T-helper 1 cell treated with Interleukin-12 subunit alpha and Interleukin-12 subunit beta and Interleukin-4 antibody, amounts not matched to agents 30 μg/mL and 1 μg/mL, for 36 hours (primary cell): ENCODE data around the gene AIP.

ENCODE experiments used
- H3K27ac Mint-ChIP-seq: one replicate; pipeline ENCODE4 v1.8.0; 2021; ENCODE audit warnings: mild to moderate bottlenecking, mixed read lengths
- H3K27me3 Mint-ChIP-seq: one replicate; pipeline ENCODE4 v1.8.0; 2021; ENCODE audit warnings: low read depth, mixed read lengths
- H3K36me3 Mint-ChIP-seq: one replicate; pipeline ENCODE4 v1.8.0; 2021; ENCODE audit warnings: low read depth, mixed read lengths
- H3K4me1 Mint-ChIP-seq: one replicate; pipeline ENCODE4 v1.8.0; 2021; ENCODE audit warnings: low read depth, mixed read lengths
- H3K4me3 Mint-ChIP-seq: one replicate; pipeline ENCODE4 v1.8.0; 2021; ENCODE audit warnings: mild to moderate bottlenecking, moderate library complexity, mixed read lengths
- H3K9me3 Mint-ChIP-seq: one replicate; pipeline ENCODE4 v1.8.0; 2021; ENCODE audit warnings: mixed read lengths

The AIP gene

DNA sequence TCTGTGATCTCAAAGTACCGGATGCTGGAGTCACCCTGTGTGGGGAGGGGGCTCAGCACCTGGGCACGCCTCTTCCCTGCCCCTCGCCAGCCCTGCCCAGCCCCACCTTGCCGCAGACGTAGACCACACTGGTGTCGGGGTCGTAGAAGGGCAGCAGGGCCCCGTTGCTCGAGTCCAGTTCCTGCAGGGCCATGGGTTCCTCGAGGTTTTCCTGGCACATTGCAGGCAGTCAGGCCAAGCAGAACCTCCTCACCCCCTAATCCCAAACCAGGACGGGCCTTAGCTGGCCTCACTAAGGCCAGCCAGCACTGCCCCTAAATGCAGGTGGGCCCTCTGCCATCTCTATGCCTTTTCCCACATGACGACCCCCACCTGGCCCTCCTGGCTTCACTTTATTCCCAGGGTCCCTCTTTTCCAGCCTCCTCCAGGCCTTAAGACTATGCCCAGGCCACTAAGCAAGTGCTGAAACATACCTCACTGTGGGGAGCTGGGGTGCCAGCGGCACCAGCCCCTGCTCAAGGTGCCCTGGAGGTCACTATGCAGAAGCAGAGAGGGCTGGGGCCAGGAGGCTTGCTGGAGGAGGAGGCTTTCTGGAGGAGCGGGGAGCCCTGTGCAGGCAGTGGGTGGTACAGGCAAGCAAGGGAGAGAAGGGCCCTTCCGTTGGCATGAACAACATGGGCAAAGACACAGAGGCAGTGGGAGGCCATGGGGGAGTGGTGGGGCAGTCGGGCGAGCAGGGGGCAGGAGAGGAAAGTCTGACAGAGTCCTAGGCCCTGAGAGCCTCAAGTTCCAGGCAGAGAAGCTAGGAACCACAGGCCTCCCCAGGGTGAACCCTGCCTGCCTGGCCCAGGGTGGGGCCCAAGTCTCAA, 42.4 kb upstream of the AIP start:
- H3K4me3 Mint-ChIP-seq, result peak overlapping the region; percentile 99
- no peaks in the 10 kb centered on the region for H3K27me3 Mint-ChIP-seq
- peaks cover 47% of the 10 kb centered on the region for H3K4me1 Mint-ChIP-seq
- H3K27ac Mint-ChIP-seq, result peak overlapping the region; percentile 99
- peaks cover 29% of the 10 kb centered on the region for H3K36me3 Mint-ChIP-seq
- H3K9me3 Mint-ChIP-seq, result no peaks in the 10 kb centered on the region

GRCh38 chr11:67441098-67441563, 41.7 kb upstream of the AIP start:
- Mint-ChIP-seq H3K4me1 (peaks cover 52% of the 10 kb centered on the region), H3K9me3 (no peaks in the 10 kb centered on the region), H3K27me3 (no peaks in the 10 kb centered on the region), H3K36me3 (peaks cover 28% of the 10 kb centered on the region), H3K4me3 (peak overlapping the region; percentile 31), H3K27ac (peak overlapping the region; percentile 45)

DNA sequence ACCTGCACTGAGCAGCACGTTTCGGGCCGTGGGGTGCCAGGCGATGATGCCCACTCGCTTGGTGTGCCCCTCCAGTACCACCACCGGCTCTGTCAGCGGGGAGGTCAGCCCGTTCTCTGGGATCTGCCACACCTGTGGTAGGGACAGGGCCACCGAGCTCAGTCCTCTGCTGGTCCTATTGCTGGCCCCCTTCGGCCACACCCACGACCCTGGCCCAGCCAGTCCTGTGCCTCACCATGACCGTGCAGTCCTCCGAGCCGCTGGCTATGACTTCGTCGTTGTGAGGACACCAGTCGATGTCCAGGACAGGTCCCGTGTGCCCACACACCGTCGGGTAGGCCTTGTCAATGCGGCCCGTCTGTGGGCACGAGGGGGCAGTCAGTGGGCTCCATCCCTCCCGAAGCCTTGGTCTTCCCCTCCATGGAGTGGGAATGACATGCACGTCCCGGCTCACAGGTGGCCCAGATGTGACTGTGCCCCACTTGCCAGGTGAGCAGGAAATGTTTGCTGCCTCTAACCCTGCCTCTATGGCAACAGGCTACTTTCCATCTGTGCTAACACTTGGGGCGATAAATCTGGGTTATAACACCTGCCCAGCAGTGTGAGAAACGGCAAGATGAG, 41.0 kb upstream of the AIP start:
- Mint-ChIP-seq H3K27me3 (no peaks in the 10 kb centered on the region), H3K4me3 (peak overlapping the region; percentile 28), H3K4me1 (peaks cover 56% of the 10 kb centered on the region), H3K9me3 (no peaks in the 10 kb centered on the region), H3K36me3 (peaks cover 24% of the 10 kb centered on the region), H3K27ac (peak overlapping the region; percentile 85)

- Mint-ChIP-seq H3K36me3 (peaks cover 19% of the 10 kb centered on the region), H3K9me3 (no peaks in the 10 kb centered on the region), H3K27ac (peak overlapping the region; percentile 85), H3K4me1 (peaks cover 59% of the 10 kb centered on the region), H3K27me3 (no peaks in the 10 kb centered on the region), H3K4me3 (peak overlapping the region; percentile 75)
Measured at GRCh38 chr11:67442504-67443404, 40.1 kb upstream of the AIP start.

GRCh38 chr11:67445515-67445914, 37.3 kb upstream of the AIP start:
- Mint-ChIP-seq H3K27me3 (no peaks in the 10 kb centered on the region), H3K27ac (peak overlapping the region; percentile 87), H3K9me3 (no peaks in the 10 kb centered on the region), H3K4me1 (peaks cover 48% of the 10 kb centered on the region), H3K36me3 (peaks cover 3% of the 10 kb centered on the region), H3K4me3 (peak overlapping the region; percentile 81)

DNA sequence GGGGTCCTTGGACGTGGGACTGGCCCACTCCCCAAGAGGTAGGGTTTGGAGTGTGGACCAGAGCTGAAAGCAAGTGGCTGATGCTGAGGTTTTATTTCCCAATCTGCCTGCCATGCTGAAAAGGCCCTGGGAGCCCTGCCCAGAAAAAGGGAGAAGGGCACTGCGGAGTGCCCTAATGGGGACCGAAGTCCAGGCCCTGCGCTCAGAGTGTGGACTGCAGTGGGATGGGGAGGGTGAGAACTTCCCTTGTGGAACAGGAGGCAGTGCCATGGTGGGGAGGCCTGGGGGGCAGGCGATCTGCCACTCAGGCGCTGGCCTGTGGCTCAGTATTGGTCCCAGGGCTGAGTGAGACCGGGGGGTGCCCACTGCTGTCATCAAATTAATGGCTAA, 34.6 kb upstream of the AIP start:
- no peak overlapping the region for H3K27ac Mint-ChIP-seq
- H3K36me3 Mint-ChIP-seq, result peaks cover 3% of the 10 kb centered on the region
- no peaks in the 10 kb centered on the region for H3K9me3 Mint-ChIP-seq
- H3K4me3 Mint-ChIP-seq, result no peak overlapping the region
- peaks cover 39% of the 10 kb centered on the region for H3K4me1 Mint-ChIP-seq
- no peaks in the 10 kb centered on the region for H3K27me3 Mint-ChIP-seq

DNA sequence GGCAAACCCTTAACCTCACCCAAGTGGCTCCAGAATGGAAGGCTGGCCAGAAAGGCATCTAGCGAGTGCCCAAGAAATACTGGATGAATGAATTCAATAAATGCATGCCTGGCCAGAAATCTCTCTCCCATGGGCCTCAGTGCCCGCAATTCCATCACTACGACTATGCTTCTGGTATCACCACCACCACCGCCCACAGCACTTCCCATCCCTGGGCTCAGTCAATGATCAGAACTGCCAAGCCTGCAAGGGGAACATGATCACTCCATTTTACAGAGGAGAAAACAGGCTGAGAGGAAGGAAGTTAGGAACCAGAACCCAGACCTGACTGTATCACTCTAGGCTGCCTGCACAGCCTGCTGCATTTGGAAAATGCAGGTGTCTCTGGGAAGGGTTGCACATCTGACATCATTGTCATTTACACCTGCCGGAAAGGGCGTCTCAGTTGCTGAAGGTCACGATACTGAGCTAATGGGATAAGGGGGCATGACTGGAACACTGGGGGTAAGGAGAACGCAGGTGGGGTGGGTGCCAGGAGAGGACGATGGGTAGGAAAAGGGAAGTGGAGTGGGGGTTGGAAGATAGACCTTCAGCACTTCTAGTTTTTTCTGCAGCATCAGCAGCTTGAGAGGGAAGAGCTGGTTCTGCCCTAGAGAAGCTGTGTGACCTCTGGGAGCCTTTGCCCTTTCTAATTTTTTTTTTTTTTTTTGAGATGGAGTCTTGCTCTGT, 33.5 kb upstream of the AIP start:
- H3K4me3 Mint-ChIP-seq, result no peak overlapping the region
- H3K9me3 Mint-ChIP-seq, result no peaks in the 10 kb centered on the region
- no peaks in the 10 kb centered on the region for H3K27me3 Mint-ChIP-seq
- peak overlapping the region; percentile 42 for H3K27ac Mint-ChIP-seq
- peaks cover 3% of the 10 kb centered on the region for H3K36me3 Mint-ChIP-seq
- peaks cover 32% of the 10 kb centered on the region for H3K4me1 Mint-ChIP-seq

DNA sequence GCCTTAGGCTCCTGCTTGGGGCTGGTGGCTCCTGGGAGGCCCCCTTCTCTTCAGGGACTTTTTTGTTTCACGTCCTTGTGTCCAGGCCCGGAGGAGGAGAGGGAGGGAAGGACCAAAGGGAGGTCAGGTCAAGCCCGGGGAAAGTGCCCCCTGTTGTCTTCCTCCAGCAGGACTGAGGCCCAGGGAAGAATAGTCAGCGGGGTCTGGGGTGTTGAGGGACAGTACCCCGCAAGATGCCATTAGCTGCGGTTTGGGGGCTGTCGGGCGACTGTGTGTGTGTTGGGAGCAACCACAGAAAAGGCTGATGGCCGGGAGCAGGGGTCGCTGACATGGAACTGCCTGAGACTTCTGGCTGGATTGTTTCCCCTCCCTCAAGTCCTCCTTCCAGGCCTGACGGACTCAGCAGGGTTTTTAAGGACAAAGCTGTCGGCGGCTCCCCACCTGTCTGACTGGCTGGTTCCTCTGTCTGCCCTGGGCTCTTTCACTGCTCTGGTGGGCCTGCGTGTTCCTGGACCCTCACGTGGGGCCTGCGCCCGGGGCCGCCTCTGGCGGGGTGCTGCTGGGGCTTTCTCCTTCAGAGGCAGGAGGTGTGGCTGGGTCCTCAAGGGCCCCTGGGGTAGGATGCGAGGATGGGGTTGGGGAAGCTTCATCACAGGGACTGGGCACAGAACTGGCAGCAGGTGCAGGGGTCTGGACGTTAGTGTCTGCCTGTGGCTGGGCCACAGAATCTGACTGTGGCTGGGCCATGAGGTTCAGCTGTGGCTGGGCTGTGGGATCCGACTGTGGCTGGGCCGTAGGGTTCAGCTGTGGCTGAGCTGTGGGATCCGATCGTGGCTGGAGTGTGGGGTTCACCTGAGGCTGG, 31.8 kb upstream of the AIP start:
- H3K27me3 Mint-ChIP-seq, result no peaks in the 10 kb centered on the region
- H3K9me3 Mint-ChIP-seq, result no peaks in the 10 kb centered on the region
- peaks cover 17% of the 10 kb centered on the region for H3K4me1 Mint-ChIP-seq
- no peak overlapping the region for H3K4me3 Mint-ChIP-seq
- peaks cover 2% of the 10 kb centered on the region for H3K36me3 Mint-ChIP-seq
- H3K27ac Mint-ChIP-seq, result no peak overlapping the region

DNA sequence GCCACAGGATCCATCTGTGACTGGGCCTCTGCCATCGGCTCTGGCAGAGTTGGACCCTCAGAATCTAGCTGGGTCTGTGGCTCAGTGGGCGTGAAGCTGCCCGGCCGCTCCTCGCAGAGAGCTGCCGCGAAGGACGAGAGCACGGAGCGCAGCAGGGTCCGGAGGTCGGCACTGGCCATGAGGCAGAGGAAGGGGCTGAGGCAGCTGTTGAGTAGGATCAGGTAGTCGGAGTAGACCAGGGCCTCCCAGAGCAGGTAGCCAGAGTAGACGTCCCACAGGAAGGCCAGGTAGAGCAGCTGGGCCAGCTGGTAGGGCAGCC, 31.2 kb upstream of the AIP start:
- no peaks in the 10 kb centered on the region for H3K9me3 Mint-ChIP-seq
- no peaks in the 10 kb centered on the region for H3K27me3 Mint-ChIP-seq
- no peaks in the 10 kb centered on the region for H3K36me3 Mint-ChIP-seq
- peaks cover 12% of the 10 kb centered on the region for H3K4me1 Mint-ChIP-seq
- no peak overlapping the region for H3K27ac Mint-ChIP-seq
- no peak overlapping the region for H3K4me3 Mint-ChIP-seq

GRCh38 chr11:67452141-67452952, 30.5 kb upstream of the AIP start, which contains the start of gene GPR152:
Gene GPR152, minus strand, starts transcription at chr11:67452729. Its CDS starts 5 bp downstream, at chr11:67452724.
- Mint-ChIP-seq H3K4me1 (peaks cover 10% of the 10 kb centered on the region), H3K9me3 (no peaks in the 10 kb centered on the region), H3K36me3 (no peaks in the 10 kb centered on the region), H3K27ac (no peak within 1 kb of the TSS), H3K27me3 (no peaks in the 10 kb centered on the region), H3K4me3 (no peak within 1 kb of the TSS)

DNA sequence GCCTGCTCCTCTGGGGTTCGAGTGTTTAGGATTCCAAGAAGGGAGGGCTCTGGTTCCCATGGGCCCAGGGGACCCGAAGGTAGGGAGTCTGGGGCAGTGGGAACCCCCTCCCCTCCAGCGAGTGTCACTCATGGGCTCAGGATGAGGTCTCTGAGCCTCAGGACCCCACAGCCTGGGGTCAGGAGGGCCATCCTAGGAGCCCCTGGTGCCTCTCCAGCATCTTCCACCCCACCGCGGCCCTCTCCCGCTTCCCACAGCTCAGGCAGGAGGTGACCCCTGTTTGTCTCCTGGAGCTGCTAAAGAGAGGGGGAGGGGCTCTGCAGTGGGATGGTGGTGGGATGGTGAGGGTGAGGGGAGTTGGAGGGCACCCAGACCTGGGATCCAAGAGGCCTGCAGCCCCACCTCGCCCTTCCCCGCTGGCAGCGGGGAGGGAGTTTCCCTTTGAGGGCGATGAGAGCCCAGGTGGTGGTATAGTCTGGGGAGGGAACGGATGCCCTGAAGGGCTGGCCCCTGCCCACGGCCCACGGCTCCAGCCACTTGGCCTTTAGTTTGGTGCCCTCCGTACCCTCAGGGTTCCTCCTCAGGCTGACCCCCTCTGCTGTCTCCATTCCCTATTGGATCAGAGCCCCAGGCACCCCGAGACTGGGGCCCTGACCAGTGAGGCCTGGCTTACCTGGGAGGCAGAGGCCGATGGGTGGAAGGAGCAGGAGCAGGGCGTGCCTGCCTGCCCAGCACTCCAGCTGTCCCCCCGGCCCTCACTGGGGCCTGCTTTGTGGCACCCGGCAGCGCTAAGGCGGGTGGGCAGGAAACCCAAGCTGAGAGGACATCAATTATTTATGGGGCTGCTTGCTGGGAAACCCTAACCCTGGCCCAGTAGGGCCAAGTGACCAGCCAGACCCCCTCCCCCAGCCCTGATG, 28.8 kb upstream of the AIP start:
- Mint-ChIP-seq H3K9me3 (no peaks in the 10 kb centered on the region), H3K27ac (no peak overlapping the region), H3K27me3 (no peaks in the 10 kb centered on the region), H3K4me3 (no peak overlapping the region), H3K36me3 (no peaks in the 10 kb centered on the region), H3K4me1 (peaks cover 3% of the 10 kb centered on the region)

DNA sequence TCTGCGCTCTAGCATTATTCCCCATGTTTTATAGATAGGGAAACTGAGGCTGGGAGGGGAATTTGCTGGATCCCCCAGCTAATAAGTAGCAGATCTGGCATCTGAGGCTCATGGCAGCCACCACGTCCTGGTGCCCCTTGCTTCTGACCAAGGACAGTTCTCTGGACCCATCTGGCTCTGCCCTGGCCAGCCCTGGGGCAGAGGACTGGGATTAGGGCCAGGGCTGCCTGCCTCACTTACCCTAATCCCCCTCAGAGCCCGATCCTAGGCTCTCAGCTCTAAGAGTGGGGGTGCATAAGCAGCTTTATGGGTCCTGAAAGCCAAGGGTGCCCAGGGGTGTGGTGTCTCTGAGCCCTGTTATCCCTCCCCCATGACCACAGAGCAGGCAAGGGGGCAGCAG, 27.8 kb upstream of the AIP start, which contains the start of gene CABP4:
TSS of gene CABP4 (plus strand) at position 301 of the 400 bp plus-strand sequence. CDS start at position 371, 70 bp downstream.
- Mint-ChIP-seq H3K36me3 (no peaks in the 10 kb centered on the region), H3K9me3 (no peaks in the 10 kb centered on the region), H3K4me1 (no peaks in the 10 kb centered on the region), H3K4me3 (no peak within 1 kb of the TSS), H3K27me3 (no peaks in the 10 kb centered on the region), H3K27ac (no peak within 1 kb of the TSS)
